ENCODE measurements around the gene CBX2. TPM values are rescaled to one million over a fixed set of nuclear protein-coding genes. Genes with fewer than 3 reads are reported as not detected.

Gene CBX2
- total RNA-seq, 1 experiment from 2014 or later: 4.8 TPM

DNA sequence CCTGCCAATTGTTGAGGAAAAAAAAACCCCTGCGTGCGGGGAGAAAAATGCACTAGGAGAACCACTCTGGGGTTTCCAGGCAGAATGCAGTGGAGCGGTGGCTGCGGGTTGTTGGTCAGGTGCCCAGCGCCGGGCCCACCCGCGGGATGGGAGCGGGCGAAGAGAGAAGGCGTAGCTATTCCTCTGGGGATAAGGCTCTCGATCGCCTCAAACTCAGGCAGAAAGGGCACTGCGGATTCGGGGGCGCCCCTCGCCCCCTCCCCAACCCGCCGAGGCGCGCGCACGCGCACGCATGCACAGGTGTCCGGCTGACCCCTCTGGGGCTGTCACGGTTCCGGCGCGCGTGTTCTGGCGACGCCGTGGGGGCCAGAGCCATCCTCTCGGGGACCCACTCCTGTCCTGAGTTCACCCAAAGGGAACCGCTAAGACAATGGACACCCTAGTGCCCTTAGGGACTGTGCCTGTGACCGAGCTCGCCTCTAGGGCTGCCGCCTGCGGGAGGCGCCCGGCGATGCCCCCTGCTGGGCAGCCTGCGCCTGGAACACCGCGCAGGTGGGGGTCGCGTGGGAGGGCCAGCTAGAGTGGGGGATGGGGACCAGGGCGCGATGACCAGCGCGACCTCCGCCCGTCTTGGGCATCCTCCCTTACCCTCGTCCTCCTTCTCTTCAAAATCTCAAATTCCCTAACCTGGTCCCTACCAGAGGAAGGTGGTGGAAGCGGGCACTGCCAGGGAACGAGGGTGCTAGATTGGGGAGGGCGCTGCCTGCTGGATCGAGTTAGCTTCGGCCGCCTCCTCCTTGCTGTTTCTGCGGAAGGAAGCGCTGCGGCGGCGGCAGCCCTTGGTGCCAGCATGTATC is 33.3 kb downstream of the CBX2 start:
- H3K9ac ChIP-seq (ENCODE audit: low read length): peak overlapping the region; percentile 74

DNA sequence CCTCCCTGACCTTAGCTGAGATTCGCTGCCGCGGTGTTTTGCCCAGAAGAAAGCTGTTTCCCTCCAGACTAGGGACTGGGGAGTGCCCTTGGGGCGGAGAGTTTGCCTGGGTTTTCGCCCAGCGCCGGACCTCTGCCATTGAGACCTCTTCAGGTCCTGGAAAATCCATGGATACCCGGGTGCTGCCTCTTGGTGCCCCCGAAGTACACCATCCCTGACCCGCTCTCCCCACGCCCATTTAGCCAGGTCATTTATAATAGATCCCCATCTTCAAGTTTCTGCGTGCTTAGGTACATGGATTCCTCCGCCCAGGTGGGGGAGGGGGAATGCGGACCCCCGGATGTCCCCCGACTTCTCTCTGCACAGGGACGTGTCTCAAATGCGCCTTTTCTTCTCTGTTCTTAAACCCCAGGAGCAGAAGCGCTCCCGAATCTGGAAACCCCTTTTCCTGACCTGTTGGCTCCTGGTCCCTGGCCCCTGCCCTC is 34.0 kb downstream of the CBX2 start:
- H4K20me1 ChIP-seq (ENCODE audit: insufficient read depth, low read depth, low read length): no peaks in the 10 kb centered on the region
- peak; percentile 53 for DNase-seq

More for the DNA sequence above, 33.3 kb downstream of the CBX2 start:
- no peaks in the 10 kb centered on the region for H4K20me1 ChIP-seq (ENCODE audit: insufficient read depth, low read depth, low read length)
- H3K9me2 ChIP-seq (replicated peaks; ENCODE audit: insufficient read depth, low read length): no peaks in the 10 kb centered on the region
- no peaks in the 10 kb centered on the region for H3K27me3 ChIP-seq (ENCODE audit: low read length)
- H3K36me3 ChIP-seq (ENCODE audit: insufficient read depth, low read length): no peaks in the 10 kb centered on the region
- H2AFZ ChIP-seq (ENCODE audit: low read length): peak overlapping the region; percentile 85
- no peaks in the 10 kb centered on the region for H3K9me3 ChIP-seq (ENCODE audit: low read length)
- DNase-seq: peak; percentile 83
- H3K4me2 ChIP-seq (ENCODE audit: low read depth, low read length, poor library complexity, severe bottlenecking): peak overlapping the region; percentile 80
- H3K4me1 ChIP-seq (ENCODE audit: low read length): peaks cover 39% of the 10 kb centered on the region
- H3K27ac ChIP-seq (ENCODE audit: low read length): no peak overlapping the region
- H3K4me3 ChIP-seq (ENCODE audit: low read length): peak overlapping the region; percentile 74
- H3K79me2 ChIP-seq (ENCODE audit: low read length): no peaks in the 10 kb centered on the region

GRCh38 chr17:79812353-79813258 is 34.7 kb downstream of the CBX2 start:
- peak overlapping the region; percentile 49 for H3K27ac ChIP-seq (ENCODE audit: low read length)
- H3K4me1 ChIP-seq (ENCODE audit: low read length): peaks cover 39% of the 10 kb centered on the region
- H3K27me3 ChIP-seq (ENCODE audit: low read length): no peaks in the 10 kb centered on the region
- peak overlapping the region; percentile 80 for H3K4me2 ChIP-seq (ENCODE audit: low read depth, low read length, poor library complexity, severe bottlenecking)
- peak overlapping the region; percentile 74 for H3K4me3 ChIP-seq (ENCODE audit: low read length)
- peak; percentile 73 for DNase-seq
- H3K9ac ChIP-seq (ENCODE audit: low read length): peak overlapping the region; percentile 74
- H3K79me2 ChIP-seq (ENCODE audit: low read length): no peaks in the 10 kb centered on the region
- H3K9me3 ChIP-seq (ENCODE audit: low read length): no peaks in the 10 kb centered on the region
- peak overlapping the region; percentile 85 for H2AFZ ChIP-seq (ENCODE audit: low read length)
- no peaks in the 10 kb centered on the region for H3K36me3 ChIP-seq (ENCODE audit: insufficient read depth, low read length)
- H3K9me2 ChIP-seq (replicated peaks; ENCODE audit: insufficient read depth, low read length): no peaks in the 10 kb centered on the region
- H4K20me1 ChIP-seq (ENCODE audit: insufficient read depth, low read depth, low read length): no peaks in the 10 kb centered on the region

More for the DNA sequence above, 34.0 kb downstream of the CBX2 start:
- Histone ChIP-seq H2AFZ (ENCODE audit: low read length) (peak overlapping the region; percentile 85), H3K9me3 (ENCODE audit: low read length) (no peaks in the 10 kb centered on the region), H3K9me2 (replicated peaks; ENCODE audit: insufficient read depth, low read length) (no peaks in the 10 kb centered on the region), H3K27me3 (ENCODE audit: low read length) (no peaks in the 10 kb centered on the region), H3K4me3 (ENCODE audit: low read length) (peak overlapping the region; percentile 74), H3K27ac (ENCODE audit: low read length) (peak overlapping the region; percentile 49), H3K36me3 (ENCODE audit: insufficient read depth, low read length) (no peaks in the 10 kb centered on the region), H3K4me1 (ENCODE audit: low read length) (peaks cover 39% of the 10 kb centered on the region), H3K79me2 (ENCODE audit: low read length) (no peaks in the 10 kb centered on the region), H3K4me2 (ENCODE audit: low read depth, low read length, poor library complexity, severe bottlenecking) (peak overlapping the region; percentile 80), H3K9ac (ENCODE audit: low read length) (peak overlapping the region; percentile 74)

DNA sequence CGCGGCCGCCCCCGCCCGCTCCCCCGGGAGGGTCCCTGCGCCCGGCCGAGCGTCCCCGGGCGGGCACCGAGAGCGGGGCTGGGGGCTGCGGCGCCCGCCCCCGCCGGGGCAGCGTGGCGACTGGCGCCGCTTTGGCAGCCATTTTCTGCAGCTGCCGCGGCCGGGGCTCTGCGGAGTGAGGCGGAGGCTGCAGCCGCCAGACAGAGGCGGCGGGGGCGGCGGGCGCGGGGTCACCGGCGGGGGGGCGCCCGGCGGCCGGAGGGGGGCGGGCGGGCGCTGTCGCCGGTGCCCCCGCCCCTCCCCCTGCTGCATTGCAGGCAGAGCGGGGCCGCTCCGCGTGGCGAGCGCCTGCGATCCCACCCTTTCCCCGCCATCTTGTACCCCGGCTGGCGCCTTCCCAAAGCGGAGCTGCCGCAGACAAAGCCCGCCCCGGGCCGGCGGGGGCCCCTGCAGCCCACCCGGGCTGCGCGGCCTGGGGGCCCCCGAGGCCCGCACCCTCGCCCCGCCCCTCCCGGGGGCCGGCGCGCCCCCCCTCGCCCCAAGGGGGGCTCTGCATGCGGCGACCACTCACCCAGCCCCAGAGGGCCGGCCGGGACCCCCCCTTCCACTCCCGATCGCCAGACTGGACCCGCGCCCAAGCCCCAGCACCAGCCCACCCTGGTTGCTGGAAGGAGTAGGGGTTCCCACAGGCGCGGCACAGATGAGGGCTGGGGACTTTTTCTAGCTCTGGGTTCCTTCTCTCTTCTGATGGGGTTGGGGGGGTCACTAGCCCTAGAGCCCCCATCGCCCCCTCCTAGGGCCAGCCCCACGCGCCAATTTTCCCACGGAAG is 35.6 kb downstream of the CBX2 start:
- no peaks in the 10 kb centered on the region for H3K79me2 ChIP-seq (ENCODE audit: low read length)
- peak overlapping the region; percentile 74; the same call in 1 of the 2 replicates for H3K4me3 ChIP-seq (ENCODE audit: low read length)
- no peaks in the 10 kb centered on the region for H3K27me3 ChIP-seq (ENCODE audit: low read length)
- no peaks in the 10 kb centered on the region for H3K36me3 ChIP-seq (ENCODE audit: insufficient read depth, low read length)
- H4K20me1 ChIP-seq (ENCODE audit: insufficient read depth, low read depth, low read length): no peaks in the 10 kb centered on the region
- H3K9me3 ChIP-seq (ENCODE audit: low read length): no peaks in the 10 kb centered on the region
- peak overlapping the region; percentile 80 for H3K4me2 ChIP-seq (ENCODE audit: low read depth, low read length, poor library complexity, severe bottlenecking)
- peaks cover 43% of the 10 kb centered on the region for H3K4me1 ChIP-seq (ENCODE audit: low read length)
- H3K27ac ChIP-seq (ENCODE audit: low read length): no peak overlapping the region
- H3K9me2 ChIP-seq (replicated peaks; ENCODE audit: insufficient read depth, low read length): no peaks in the 10 kb centered on the region
- peak; percentile 74 for DNase-seq
- H3K9ac ChIP-seq (ENCODE audit: low read length): peak overlapping the region; percentile 74
- 0 out of 2 replicates have a peak overlapping the region, but pooled peaks have one; percentile 28 for H2AFZ ChIP-seq (ENCODE audit: low read length)

- no peak overlapping the region for H3K27ac ChIP-seq (ENCODE audit: low read length)
- H3K9me3 ChIP-seq (ENCODE audit: low read length): no peaks in the 10 kb centered on the region
- peaks cover 41% of the 10 kb centered on the region for H3K4me1 ChIP-seq (ENCODE audit: low read length)
- peak overlapping the region; percentile 74; the same call in 1 of the 2 replicates for H3K9ac ChIP-seq (ENCODE audit: low read length)
- H3K27me3 ChIP-seq (ENCODE audit: low read length): no peaks in the 10 kb centered on the region
- peak overlapping the region; percentile 51 for H3K4me2 ChIP-seq (ENCODE audit: low read depth, low read length, poor library complexity, severe bottlenecking)
- peak overlapping the region; percentile 58; the same call in 1 of the 2 replicates for H3K4me3 ChIP-seq (ENCODE audit: low read length)
- H3K36me3 ChIP-seq (ENCODE audit: insufficient read depth, low read length): no peaks in the 10 kb centered on the region
- H3K9me2 ChIP-seq (replicated peaks; ENCODE audit: insufficient read depth, low read length): no peaks in the 10 kb centered on the region
- no peaks in the 10 kb centered on the region for H3K79me2 ChIP-seq (ENCODE audit: low read length)
- H4K20me1 ChIP-seq (ENCODE audit: insufficient read depth, low read depth, low read length): no peaks in the 10 kb centered on the region
- H2AFZ ChIP-seq (ENCODE audit: low read length): no peak overlapping the region
- no peak for DNase-seq
Observed at GRCh38 chr17:79814127-79814973, 36.4 kb downstream of the CBX2 start.

- H3K9ac ChIP-seq (ENCODE audit: low read length): no peak overlapping the region
- H3K4me1 ChIP-seq (ENCODE audit: low read length): peaks cover 36% of the 10 kb centered on the region
- no peaks in the 10 kb centered on the region for H3K9me2 ChIP-seq (replicated peaks; ENCODE audit: insufficient read depth, low read length)
- H4K20me1 ChIP-seq (ENCODE audit: insufficient read depth, low read depth, low read length): no peaks in the 10 kb centered on the region
- no peak for DNase-seq
- H3K79me2 ChIP-seq (ENCODE audit: low read length): no peaks in the 10 kb centered on the region
- H3K9me3 ChIP-seq (ENCODE audit: low read length): no peaks in the 10 kb centered on the region
- H3K27me3 ChIP-seq (ENCODE audit: low read length): no peaks in the 10 kb centered on the region
- H3K27ac ChIP-seq (ENCODE audit: low read length): no peak overlapping the region
- H3K36me3 ChIP-seq (ENCODE audit: insufficient read depth, low read length): no peaks in the 10 kb centered on the region
- no peak overlapping the region for H2AFZ ChIP-seq (ENCODE audit: low read length)
- no peak overlapping the region for H3K4me3 ChIP-seq (ENCODE audit: low read length)
- H3K4me2 ChIP-seq (ENCODE audit: low read depth, low read length, poor library complexity, severe bottlenecking): no peak overlapping the region
Observed at GRCh38 chr17:79814974-79815835, 37.3 kb downstream of the CBX2 start.

All from Karpas-422 (cell line).